Progenitor cell of endocrine pancreas (in vitro differentiated cells): ENCODE measurements around the gene C2CD4C. TPM values are rescaled to one million over a fixed set of nuclear protein-coding genes. Genes with fewer than 3 reads are reported as not detected.
"Not testable (repeated sequence)": the region's sequence is repeated elsewhere in the genome, so short reads cannot be mapped to it uniquely, and the experiment has no call there.

Experiments used
- DNase-seq: peaks from one replicate; pipeline ENCODE4 v3.0.0; 2021; ENCODE audit warnings: low spot score; ENCODE audit not compliant: unreplicated experiment
- H3K27ac Mint-ChIP-seq: 2 replicates; pipeline ENCODE4 v1.8.0; 2021; ENCODE audit warnings: mild to moderate bottlenecking, moderate library complexity, mixed read lengths
- H3K27me3 Mint-ChIP-seq: 2 replicates; pipeline ENCODE4 v1.8.0; 2021; ENCODE audit warnings: mixed read lengths
- H3K36me3 Mint-ChIP-seq: 2 replicates; pipeline ENCODE4 v1.8.0; 2022; ENCODE audit warnings: mixed read lengths; ENCODE audit not compliant: insufficient read depth
- H3K4me1 Mint-ChIP-seq: 2 replicates; pipeline ENCODE4 v1.8.0; 2021; ENCODE audit warnings: low read depth, mixed read lengths
- H3K4me3 Mint-ChIP-seq: 2 replicates; pipeline ENCODE4 v1.8.0; 2021; ENCODE audit warnings: low read depth, mild to moderate bottlenecking, moderate library complexity, mixed read lengths
- H3K9me3 Mint-ChIP-seq: 2 replicates; pipeline ENCODE4 v1.8.0; 2021; ENCODE audit warnings: low read depth, mixed read lengths
- total RNA-seq: library from RNA; stranded (reverse); gene quantifications from 2 replicates; pipeline ENCODE4 v1.2.1, GENCODE V29; 2021
- TF ChIP-seq, protein P1 (sequence below): fragments of 200-600 bp; sonication (generic); IDR thresholded peaks from one replicate; pipeline ENCODE4 v1.5.0; 2021; ENCODE audit warnings: antibody characterized with exemption, mild to moderate bottlenecking; ENCODE audit not compliant: unreplicated experiment

C2CD4C gene
- total RNA-seq, 1 donor from 2014 or later, result 13.8 TPM

DNA sequence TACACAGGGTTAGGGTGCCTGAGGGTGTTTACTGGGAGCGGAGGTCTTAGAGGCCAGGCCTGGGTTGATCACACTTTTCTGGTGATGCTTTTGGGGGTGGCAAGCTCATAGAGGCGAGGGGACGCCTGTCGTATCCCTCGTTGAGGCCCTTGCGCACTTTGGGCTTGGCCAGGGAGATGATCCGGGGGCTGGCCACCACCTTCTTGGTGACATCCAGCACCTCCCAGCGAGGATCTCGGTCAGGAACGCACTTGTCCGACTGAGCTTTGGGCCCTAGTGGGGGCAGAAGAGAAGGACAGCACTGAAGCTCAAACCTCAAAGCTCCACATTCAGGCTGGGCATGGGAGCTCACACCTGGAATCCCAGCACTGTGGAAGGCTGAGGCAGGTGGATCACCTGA is 46.8 kb downstream of the C2CD4C start:
- Mint-ChIP-seq H3K9me3 (no peaks in the 10 kb centered on the region), H3K4me1 (no peaks in the 10 kb centered on the region), H3K36me3 (no peaks in the 10 kb centered on the region), H3K27me3 (peaks cover 27% of the 10 kb centered on the region), H3K27ac (no peak overlapping the region), H3K4me3 (no peak overlapping the region)
- TF ChIP-seq, protein P1, sequence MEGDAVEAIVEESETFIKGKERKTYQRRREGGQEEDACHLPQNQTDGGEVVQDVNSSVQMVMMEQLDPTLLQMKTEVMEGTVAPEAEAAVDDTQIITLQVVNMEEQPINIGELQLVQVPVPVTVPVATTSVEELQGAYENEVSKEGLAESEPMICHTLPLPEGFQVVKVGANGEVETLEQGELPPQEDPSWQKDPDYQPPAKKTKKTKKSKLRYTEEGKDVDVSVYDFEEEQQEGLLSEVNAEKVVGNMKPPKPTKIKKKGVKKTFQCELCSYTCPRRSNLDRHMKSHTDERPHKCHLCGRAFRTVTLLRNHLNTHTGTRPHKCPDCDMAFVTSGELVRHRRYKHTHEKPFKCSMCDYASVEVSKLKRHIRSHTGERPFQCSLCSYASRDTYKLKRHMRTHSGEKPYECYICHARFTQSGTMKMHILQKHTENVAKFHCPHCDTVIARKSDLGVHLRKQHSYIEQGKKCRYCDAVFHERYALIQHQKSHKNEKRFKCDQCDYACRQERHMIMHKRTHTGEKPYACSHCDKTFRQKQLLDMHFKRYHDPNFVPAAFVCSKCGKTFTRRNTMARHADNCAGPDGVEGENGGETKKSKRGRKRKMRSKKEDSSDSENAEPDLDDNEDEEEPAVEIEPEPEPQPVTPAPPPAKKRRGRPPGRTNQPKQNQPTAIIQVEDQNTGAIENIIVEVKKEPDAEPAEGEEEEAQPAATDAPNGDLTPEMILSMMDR, result no peak
- no peak for DNase-seq

DNA sequence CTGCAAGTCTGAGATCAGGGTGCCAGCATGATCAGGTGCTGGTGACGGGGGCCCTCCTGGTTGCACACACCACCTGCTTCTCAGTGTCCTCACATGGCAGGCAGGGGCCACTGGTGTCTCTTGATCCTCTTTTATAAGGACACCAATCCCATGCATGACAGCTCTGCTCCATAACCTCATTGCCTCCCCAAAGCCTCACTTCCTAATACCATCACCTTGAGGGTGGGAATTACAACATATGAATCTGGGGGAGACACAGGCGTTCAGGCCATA is 49.4 kb downstream of the C2CD4C start:
- Mint-ChIP-seq H3K4me3 (no peak overlapping the region), H3K27ac (no peak overlapping the region), H3K4me1 (no peaks in the 10 kb centered on the region), H3K36me3 (no peaks in the 10 kb centered on the region), H3K9me3 (no peaks in the 10 kb centered on the region), H3K27me3 (peaks cover 8% of the 10 kb centered on the region)
- no peak for DNase-seq
- TF ChIP-seq, protein P1, result no peak

DNA sequence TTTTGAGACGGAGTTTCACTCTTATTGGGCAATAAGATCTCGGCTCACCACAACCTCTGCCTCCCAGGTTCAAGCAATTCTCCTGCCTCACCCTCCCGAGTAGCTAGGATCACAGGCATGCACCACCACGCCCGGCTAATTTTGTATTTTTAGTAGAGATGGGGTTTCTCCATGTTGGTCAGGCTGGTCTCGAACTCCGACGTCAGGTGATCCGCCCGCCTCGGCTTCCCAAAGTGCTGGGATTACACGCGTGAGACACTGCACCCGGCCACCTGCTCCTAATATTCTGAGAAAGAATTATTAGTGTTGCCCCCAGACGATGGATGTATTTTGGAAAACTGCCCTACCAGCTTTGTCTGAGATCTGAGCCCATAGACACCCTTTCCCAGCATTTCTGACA is 53.4 kb downstream of the C2CD4C start:
- H3K9me3 Mint-ChIP-seq, DNase-seq, H3K27ac Mint-ChIP-seq, H3K4me1 Mint-ChIP-seq, H3K4me3 Mint-ChIP-seq, H3K36me3 Mint-ChIP-seq: not testable (repeated sequence)
- H3K27me3 Mint-ChIP-seq, result peaks cover 11% of the 10 kb centered on the region

Other genes with a start within 250 kb of the C2CD4C start
- gene PLPP2, start 117.7 kb downstream of the C2CD4C start, total RNA-seq, result 46.3 and 52.7 TPM in 2 replicates
- 42.6 and 46.7 TPM in 2 replicates for gene MIER2, start 64.4 kb downstream of the C2CD4C start, total RNA-seq
- gene SHC2, start 51.9 kb upstream of the C2CD4C start, total RNA-seq, result 159 TPM in 2 replicates
- gene MADCAM1, start 87.3 kb upstream of the C2CD4C start, total RNA-seq, result 0.77 and 1.0 TPM in 2 replicates
- gene TPGS1, start 98.3 kb upstream of the C2CD4C start, total RNA-seq, result 16.4 and 18.0 TPM in 2 replicates
- gene CDC34, start 122.6 kb upstream of the C2CD4C start, total RNA-seq, result 96.9 and 100 TPM in 2 replicates
- gene GZMM, start 134.9 kb upstream of the C2CD4C start, total RNA-seq, result 0.31 TPM in 1 of 2 replicates, not detected in the other
- gene BSG, start 163.4 kb upstream of the C2CD4C start, total RNA-seq, result 464 and 472 TPM in 2 replicates
- gene HCN2, start 180.7 kb upstream of the C2CD4C start, total RNA-seq, result 0.34 and 0.47 TPM in 2 replicates
- 62.9 and 68.4 TPM in 2 replicates for gene POLRMT, start 224.4 kb upstream of the C2CD4C start, total RNA-seq
- gene FGF22, start 230.7 kb upstream of the C2CD4C start, total RNA-seq, result 0.43 and 0.49 TPM in 2 replicates